NCI-H69 (cell line): Measurements from ENCODE around the gene KLHDC8A.

Experiments
- DNase-seq: peaks from one replicate; lab custom pipeline; 2025; lab: John Stamatoyannopoulos, UW

KLHDC8A gene

DNA sequence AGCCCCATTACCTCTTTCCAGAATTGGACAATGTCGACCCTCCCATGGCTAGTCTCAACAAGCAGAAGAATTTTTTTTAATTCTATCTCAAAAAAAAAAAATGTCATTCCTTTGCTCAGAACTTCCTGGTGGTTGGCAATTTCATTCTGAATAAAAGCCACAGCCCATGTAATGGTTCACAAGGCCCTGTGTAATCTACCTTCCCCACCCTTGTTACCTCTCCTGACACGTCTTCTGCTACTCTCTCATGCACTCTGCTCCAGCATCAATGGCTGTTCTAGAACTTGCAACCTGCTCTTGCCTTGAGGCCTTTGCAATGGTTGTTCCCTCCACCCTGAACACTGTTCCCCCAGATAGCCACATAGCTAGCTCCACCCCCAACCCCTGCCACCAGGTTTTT, 60.6 kb downstream of the KLHDC8A start:
- DNase-seq: no peak

DNA sequence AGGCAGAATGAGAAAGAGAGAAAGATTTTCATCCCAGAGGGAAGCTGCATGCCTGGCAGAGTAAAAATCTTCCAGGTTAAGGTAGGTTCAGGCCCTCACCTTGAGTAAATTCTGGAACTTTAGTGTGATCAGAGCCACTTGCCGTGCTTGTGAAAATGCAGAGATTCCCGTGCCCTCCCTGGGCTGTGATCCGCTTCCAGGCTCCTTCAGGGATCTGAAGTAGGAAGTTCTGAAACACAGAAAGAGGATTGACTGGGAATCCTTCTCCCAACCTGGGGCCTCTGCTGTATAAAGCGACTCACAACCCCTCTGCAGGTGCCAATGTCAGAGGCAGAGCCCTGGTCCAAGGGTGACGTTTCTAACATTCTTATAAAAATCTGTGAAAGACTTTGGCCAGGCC, 61.8 kb downstream of the KLHDC8A start:
- DNase-seq: no peak

DNA sequence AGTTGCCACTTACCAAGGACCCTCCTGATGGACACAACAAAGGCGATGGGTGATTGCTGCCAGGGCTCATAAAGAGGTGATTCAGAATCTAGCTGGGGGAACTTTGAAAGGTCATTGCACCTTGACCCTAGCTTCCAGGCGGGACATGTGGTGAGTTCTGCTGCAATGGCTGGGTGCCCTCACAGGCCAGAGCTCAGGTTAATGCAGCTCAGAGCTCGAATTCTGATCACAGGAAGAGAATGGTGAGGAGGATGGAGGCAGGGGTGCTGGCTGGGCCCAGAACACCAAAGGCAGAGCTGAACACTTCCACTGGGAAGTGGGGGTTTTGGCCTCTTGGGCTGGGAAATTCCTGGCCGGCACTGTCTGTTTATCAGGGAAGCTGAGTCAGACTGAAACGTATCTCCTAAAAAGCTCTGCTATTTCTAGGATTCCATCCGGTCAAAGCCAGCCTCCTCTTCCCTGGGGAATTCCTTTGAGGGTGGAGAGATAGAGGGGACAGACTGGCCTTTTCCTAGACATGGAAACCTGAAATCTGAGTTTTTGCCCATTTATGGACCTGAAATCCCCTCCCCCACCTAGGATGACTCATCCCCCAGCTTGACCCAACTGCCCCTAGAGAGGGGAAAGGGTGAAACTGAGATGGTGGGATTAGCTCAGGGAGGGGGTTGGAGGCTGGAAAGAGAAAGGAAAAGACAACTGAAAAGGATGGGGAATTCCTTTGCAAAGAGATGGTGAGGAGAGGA, 62.4 kb downstream of the KLHDC8A start:
- peak; percentile 62 for DNase-seq

DNA sequence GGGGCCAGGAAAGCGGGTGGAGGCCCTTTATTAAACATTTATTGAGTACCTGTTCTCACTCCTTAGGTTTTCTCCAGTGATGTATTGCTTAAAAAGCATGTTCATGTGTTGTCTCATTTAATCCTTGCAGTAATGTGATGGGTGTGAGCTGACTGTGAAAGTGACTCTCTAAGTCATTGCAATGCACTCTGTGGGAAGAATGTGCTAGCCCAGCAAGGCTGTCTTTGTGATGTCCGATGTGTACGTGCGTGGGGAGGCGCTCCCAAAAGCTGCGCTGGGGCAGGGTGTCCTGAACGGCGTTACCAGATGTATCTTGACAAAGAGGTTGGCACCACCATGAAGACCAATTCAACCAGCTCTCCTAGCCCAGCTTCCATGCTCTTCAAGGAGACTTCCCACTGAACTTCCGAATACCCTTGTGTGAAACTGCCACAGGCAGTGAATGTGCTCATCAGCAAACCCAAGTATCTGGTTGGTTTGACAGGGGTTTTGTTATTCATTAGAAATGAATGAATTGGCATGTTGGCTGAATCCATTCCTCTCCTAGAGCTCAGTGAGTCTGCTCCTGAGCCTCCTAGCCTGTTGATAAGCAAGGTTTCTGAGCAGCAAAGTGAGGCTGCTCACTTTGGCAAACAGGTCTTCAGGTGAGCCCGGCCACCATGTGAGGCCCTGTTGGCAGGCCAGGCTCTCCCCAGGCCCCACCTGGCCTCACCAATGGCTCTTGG, 63.2 kb downstream of the KLHDC8A start:
- DNase-seq: no peak

DNA sequence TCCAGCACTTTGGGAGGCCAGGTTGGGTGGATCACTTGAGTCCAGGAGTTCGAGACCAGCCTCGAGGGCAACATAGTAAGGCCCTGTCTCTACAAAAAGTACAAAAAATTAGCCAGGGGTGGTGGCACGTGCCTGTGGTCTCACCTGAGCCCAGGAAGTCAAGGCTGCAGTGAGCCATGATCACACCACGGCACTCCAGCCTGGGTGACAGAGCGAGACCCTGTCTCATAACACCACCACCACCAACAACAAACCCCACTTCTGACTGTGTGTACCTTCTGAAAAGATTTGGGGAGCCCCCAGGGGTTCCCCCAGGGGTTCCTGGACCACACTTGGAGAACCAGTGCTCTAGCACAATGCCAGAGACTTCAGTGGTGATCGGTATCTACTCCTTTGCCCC, 65.1 kb downstream of the KLHDC8A start:
- DNase-seq: no peak

DNA sequence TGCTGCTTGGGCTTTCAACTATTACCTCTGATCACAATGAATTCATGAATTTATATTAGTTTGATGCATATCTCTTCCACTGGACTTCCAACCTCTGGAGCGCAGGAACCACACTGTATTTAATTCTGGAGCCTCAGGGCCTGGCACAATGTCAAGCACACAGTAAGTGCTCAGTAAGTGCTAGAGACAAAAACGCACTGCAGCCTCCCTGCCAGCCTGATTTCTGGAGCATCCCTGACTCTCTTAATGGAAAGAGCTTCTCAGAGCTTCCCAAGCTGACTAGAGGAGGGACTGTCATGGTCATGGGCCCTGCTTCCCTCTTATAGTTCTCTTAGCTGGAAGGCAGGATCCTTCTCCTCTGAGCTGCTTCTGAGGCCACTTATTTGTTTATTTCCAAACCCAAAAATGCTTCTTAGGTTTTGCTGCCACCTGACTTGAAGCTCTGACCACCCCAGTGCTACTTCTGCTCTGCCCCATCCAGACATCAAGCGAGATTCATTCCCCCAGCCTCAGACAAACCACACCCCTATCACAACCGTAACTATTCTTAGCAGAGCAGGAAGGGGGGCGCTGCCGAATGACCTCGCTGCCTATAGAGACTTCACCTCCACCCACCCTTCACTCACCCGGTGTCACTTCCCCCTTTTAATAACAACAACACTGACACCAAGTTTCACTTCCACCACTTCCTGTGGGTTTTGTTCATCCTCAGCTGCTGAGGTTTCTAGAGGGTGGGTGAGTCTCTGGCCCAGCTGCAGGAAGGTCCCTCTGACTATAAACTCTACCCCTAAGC, 68.8 kb downstream of the KLHDC8A start:
- DNase-seq: peak; percentile 31

DNA sequence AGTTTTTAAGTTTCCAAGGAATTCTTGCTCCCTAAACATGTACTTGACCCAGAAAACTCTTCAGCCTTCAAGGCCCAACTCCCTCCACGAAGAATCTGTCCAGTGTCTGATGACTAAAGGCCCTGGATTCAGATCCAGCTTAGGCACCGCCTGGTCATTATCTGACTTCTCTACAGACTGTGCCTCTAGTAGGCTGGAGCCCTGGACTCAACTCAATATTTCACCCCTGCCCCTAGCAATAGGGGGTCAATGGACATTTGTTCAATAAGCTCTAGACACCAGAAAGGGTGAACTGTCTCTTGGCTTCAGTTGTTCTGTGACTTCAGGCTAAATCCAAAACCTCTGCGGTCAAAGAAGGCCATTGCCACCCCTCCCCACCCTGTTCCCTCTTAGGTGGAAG, 69.6 kb downstream of the KLHDC8A start:
- DNase-seq: no peak

DNA sequence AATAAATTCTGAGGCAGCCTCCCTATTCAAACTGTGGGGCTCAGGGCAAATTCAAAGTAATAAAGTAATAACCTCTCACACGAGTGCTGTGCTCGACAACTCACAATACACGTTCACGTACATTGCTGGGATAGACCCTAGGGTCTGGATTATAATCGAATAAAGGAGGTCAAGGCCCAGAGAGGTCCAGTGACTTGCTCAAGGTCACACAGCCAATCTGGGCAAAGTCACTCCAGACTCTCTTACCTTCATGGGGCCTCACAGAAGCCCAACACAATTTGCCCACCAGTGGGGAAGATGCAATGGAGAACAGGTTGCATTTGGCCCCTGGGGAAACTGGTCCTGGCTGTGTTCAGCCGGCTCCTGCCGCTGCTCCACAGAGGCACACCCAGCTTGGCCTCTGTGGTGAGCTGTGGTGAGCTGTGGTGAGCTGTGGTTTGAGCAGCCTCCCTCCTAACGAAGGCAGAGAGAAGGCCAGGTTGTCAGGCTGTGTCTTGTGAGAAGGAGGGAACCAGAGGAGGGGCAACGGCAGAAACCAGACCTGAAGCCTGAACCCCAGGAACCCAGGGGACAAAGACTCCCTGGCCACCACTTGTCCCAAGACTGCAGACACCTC, 70.3 kb downstream of the KLHDC8A start:
- DNase-seq: no peak
